GM19238 (cell line): ENCODE results near the gene SRGAP3.

Experiments used
- DNase-seq: peaks from one replicate; pipeline ENCODE4 v3.0.0; 2011; ENCODE audit warnings: low spot score; ENCODE audit not compliant: insufficient read length

Gene SRGAP3

DNA sequence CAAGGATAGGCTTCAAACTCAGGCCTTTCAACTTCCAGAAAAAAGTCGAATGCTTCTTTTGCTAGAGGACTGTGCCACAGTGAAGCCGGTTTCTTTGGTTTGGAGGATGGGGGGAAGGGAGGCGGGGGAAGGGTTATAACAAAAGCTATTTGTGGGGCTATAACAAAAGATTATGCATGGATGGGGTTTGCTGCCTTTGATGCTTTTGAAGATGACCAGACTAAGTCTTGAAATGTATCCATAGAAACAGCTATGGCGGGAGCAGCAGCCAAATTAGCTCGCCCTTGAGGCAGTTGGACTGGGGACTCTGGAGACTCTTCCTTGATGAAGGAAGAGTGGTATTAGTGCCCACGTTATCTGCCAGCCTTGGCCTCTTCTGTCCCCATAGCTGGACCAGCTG lies 47.5 kb downstream of the SRGAP3 start:
- no peak for DNase-seq

DNA sequence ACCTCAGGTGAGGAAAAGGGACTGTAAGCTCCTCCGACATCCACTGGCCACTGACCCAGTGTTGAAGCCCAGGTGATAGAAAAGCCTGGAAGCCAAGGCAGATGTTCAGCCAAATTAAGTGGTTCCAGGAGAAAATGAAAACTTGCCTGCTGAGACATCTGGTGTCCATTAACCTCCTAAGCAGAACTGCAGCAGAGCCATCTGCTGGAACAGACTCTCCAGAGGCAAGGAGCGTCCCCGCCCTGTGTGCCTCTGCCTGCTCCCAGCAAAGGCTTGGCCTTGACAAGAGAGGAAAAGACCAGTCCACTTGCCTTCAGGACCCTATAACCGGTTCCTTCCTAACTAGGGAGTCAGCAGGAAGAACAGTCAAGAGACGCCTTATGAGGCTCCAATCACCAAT lies 48.2 kb downstream of the SRGAP3 start:
- DNase-seq, result no peak

DNA sequence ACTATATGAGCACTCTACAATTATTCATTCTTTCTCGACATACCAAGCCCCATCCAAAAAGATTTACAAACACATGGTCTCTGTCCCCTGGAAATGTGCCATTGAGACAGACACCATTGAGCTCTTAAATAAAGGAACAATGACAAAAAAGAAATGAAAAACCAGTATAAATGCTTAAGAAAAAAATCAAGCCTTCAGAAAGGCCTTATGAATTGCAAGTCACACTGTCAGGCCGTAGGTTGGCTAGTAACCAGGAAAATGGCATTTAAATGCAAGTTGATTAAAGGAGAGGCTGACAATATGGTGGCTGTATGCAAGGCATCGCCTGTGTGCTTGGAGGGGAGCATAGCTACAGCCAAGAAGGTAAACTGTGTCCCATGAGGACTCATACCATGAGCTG lies 49.7 kb downstream of the SRGAP3 start:
- DNase-seq, result no peak

DNA sequence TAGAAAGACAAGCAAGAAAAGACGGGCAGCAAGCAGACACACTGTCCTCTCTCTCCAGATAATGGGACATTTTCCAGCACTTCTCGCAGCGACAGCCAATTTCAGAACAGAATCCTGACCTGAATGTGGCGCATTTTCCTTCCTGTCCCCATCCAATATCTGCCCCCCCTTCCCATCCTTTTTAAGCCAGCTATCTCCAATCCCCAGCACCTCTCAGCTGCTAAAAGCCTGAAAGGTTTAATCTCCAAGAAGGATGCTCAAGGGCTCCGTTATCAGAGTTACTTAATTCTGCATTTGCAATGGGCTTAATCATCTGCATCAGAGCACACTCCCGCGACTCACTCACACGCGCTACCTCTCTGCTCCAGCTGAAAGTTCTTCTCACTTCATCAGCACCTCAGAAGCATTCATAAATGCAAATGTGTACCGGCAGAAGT lies 50.5 kb downstream of the SRGAP3 start:
- no peak for DNase-seq

DNA sequence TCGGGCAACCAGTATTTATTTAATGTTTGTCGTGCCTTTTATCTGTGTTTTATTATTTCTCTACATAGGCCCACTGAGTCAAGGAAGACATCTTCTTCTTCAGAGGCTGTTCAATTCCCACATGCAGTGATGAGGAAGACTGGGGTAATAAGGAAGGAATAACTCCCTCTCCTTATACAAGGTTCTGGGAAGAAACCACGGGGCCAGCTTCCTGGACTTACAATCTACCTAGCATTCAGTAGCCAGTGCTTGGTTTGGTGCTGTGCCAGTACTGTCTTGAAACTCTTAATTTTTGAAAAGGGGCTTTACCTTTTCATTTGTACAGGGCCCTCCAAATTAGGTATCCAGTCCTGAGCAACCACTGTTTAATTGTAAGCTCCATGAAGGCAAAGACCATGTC lies 51.2 kb downstream of the SRGAP3 start:
- no peak for DNase-seq

DNA sequence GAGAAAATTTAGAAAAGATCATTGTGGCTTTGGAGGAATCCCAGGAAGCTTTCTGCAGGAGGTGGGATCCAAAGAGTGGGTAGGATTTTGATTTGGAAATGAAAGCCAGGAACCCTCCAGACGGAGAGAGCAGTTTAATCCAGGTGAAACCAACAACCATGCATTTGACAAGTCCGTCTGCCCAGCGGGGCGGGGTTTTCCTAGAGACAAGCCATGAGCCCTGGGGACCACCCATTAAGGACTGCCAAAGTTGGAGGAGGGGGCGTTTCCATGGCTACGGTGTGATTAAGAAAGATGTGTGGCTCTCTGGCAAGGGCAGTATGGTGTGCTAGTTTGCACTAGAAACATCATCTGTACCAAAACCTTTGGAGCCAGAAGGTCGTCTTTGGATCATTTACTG lies 53.4 kb downstream of the SRGAP3 start:
- DNase-seq, result no peak

DNA sequence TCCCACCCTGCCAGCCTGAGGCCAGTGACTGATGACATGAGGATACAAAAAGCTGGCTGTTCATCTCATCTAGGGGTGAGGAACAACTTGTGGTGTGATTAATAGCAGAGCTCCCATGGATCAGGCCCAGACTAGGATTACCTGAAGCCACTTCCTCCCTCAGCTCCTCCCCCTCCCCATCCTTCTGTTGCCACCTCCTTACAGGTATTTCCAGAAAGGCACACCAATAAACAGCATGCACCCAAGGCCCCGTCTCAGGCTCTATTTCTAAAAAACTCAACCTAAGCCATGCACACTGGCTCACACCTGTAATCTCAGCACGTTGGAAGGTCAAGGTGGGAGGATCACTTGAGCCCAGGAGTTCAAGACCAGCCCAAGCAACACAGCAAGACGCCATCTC lies 54.1 kb downstream of the SRGAP3 start:
- no peak for DNase-seq

DNA sequence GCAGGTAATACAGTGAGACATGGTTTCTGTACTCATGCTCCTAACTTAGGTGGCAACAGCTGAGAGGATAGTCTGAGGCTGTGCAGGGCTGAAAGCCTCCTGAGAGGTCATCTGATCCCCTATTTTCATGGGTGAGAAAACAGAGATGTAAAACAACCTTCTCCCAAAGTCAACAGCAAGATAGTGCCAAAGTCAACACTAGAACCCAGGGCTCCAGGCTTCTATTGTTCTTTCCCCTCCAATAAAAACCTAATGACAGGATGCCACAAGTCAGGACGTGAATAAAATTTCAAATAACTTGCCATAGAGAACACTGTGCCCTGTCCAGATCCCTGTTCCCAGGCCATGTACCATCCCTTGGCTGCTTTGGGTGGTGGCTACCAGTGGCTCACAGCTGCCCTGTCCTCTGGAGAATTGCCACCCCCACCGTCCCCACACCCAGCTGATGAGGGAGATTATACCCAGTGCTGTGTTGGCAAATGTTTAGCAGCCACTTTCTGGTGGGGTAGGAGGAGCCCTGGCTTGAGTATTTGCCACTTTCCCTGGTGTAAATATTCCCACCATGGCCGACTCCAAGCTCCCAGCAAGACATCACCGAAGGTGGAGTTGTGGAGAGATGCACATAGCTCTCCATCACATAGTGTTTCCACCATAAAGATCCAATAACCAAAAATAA lies 54.8 kb downstream of the SRGAP3 start:
- no peak for DNase-seq

DNA sequence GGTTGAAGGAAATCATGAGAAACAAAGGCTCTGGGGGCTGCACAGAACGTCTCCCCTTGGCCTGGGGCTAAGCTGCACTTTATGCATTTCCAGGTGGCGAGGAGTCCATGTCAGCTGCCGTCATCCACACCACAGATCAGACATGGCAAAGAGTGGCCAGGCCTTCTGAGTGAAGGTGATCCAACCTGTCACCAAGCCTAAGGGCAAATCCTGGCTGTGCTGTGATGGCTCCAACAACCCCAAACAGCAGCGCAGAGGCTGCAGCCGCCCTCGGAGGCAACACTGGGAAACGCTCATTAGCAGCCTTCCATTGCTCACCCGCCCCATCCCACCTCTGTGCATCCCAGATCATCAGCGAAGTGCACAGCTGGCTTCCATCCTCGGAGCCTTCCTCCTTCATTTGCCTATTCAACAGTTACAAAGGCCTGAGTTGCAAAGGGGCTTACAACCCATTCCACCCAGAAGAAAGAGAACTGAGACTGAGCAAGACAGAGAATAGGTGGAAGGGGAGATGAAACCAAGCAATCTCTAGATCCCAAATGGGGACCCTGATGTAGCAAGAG lies 55.7 kb downstream of the SRGAP3 start:
- DNase-seq, result no peak

DNA sequence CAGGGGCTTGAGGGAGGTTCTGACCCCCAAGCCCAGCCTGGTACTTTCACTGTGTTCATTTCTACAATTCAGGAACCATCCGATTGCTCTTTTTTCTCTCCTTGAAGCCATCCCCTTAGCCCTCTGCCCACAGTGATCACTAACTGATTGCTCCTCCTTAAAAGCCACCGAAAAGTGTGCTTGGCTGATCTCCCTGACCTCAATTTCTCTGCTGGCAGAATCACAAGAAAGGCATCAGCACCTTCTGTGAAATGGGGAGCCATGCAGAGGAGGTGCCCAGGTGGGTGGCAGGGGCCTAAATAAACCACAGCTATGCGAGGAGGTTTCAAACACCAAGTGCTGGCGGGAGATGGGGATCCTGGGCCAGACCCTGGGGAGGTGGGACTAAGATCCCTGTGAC lies 56.2 kb downstream of the SRGAP3 start:
- DNase-seq, result no peak

DNA sequence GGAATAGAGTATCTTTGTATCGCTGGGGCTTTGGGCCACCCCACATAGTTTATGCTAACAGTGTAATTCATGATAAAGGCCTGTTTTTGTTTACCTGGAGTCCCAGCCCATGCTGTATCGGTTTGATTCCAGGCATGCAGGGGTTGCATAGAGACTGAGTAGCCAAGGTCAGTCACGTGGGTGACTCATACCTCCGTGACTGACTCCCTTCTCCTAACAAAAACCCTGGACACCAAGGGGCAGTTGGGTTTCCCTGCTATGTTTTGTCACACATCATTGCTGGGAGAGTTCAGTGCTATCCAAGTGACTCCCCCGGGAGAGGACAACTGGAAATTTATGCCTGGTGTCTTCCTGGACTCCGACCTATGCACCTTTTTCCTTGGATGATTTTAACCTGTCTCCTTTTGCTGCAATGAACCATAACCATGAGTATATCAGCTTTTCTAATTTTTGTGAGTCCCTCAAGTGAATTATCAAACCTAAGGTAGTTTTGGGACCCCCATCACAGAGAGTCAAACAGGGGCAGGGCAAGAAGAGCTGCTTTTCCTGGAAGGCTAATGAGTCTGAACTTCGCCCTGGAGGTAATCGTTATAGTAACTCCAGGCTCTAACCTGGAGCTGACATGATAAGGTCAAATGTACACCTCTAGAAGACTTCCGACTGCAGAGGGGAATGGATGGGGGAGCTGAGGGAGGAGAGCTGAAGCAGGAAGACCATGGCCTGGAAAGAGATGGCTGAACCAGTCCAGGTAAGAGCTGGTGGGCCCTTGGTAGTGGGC lies 57.0 kb downstream of the SRGAP3 start:
- no peak for DNase-seq

DNA sequence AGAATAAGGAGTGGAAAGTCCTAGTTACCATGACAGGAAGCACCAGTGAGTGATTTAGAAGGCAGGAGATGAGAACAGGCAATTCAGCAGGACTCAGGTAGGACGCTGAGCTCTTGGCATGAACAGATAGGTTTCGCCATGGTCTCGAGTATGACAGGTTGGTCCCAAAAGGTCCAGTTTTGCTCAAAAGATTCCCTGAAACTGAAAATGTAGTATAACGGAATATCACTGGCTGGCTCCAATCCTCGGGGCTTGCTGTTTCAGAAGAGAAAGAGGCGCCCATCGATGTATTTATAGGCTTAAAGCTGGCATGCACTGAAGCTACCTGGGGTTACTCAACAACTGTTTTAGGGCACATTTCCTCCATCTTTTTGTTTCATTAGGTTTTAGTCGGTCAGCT lies 59.2 kb downstream of the SRGAP3 start:
- no peak for DNase-seq

DNA sequence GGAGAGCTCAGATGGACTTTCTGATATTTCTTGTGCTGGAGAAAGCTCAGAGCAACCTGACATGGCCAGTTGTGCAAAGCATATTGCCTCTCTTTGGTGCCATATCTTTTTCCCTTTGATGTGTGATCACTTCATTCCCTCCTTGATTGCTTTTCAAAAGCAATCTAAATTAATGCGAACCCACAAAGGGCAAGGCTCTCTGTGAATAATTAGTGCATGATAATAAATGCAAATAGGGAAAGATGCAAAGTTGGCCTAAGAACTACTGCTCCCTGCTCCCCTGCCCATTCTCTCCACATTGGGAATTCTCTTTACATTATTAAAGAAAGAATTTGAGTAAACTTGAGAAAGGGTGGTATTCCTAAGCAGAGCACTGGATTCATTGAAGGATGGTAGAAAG lies 60.9 kb downstream of the SRGAP3 start:
- no peak for DNase-seq

DNA sequence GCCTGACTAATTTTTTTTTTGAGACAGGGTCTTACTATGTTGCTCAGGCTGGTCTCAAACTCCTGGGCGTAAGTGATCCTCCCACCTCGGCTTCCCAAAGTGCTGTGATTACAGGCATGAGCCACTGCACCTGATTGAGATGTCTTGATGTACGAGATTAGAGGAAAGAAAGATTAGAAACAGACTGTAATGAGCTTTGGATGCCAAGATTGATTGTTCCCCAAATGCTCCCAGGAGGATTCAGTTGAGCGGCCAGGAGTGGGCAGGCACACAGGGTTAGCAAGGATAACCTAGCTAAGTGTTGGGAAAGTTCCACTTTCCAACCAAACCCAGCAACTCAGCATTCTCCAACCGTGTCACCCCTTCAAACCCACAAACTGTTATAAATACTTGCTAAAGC lies 63.7 kb downstream of the SRGAP3 start:
- no peak for DNase-seq

DNA sequence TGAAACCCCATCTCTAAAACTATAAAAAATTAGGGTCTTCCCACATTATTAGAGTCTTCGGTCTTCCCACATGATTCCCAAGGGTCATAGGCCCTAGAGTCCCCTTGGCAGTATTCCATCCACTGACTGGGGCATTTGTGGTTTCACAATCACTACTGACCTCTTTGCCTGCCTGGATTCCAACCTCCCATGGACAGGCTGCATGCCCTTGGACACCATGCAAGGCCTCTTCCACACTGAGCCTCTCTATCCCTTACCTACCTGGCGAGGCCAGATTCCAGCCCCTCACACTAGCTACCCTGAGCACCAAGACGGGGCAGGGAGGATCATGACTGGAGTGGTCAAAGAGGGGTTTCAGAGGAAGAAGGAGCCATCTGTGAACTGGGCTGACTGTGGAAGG lies 64.4 kb downstream of the SRGAP3 start:
- no peak for DNase-seq

DNA sequence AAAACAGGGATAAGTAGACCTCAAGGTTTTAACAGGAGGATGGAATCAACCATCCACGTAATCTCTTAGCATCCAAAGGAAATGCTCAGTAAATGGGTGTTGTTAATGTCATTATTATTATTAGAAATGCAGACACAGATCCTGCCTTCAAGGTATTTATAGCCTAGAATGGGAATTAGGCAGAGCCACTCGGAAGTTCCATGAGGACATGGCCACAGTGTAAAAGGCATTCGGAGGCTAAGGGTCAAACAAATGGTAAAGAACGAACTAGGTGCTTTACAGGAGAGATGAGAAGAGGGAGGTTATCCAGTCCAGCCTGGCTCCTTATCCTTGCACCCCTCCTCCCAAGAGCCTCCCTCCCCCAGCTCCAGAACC lies 65.0 kb downstream of the SRGAP3 start:
- DNase-seq, result no peak

DNA sequence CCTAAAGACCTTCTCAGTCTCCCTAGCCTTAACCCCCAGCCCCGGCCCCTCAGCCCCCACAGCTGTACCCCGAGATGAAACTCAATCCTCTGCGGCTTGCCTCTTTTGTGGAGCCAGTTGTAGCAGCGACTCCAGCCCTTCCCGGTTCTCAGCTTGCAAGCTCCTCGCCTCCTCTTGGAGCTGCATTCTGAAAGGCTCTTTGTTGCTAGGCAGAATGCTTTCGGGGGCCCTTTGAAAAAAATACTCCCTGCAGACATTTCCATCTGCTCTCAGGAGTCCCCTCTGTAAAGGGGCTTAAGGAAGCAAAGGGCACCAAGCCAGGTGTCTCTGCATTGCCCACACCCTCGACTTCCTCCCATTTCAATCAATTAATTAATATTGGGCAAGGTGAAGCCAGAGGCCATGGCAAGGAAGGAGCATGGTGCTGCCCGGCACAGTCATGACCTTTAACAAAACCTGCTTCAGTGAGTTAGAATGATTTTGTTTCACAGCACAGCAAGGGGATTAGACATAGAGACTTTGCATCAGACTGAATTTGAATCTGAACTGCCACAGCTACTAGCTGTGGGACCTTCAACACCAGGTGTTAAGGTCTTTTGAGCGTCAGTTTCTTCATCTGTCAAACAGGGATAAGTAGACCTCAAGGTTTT lies 65.5 kb downstream of the SRGAP3 start:
- no peak for DNase-seq

DNA sequence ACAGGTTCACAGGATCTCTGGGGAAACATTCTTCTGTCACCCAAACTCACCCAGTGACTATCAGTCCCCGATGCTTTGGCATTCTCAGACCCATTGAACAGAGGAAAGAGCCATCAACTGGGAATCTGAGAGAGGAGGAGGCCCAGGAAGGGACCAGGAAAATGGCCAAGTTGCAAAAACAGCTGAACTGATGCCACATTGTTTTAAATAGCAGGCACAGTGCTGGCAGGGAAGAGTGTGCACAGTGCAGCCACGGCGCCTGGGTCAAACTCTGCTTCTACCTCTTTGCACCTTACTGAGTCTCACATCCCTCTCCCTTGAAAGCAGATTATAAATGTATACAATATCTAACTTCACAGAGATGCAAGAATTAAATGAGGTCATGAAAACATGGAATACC lies 66.4 kb downstream of the SRGAP3 start:
- DNase-seq, result no peak

DNA sequence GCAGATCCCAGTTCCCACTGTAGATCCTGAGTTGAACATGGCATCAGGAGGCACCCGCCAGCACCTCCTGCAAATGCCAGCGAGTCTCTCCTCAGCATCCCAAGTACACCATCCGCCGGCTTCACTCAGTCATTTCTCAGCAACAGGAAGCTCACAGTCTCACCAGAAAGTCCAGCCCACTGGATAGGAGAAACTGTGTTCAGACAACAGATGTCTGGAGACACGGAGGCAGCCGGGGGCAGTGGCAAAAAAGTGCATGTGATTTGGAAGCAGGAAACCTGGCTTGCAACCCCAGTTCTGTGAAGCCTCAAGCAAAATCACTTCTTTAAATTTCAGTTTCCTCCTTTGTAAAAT lies 68.7 kb downstream of the SRGAP3 start:
- no peak for DNase-seq

DNA sequence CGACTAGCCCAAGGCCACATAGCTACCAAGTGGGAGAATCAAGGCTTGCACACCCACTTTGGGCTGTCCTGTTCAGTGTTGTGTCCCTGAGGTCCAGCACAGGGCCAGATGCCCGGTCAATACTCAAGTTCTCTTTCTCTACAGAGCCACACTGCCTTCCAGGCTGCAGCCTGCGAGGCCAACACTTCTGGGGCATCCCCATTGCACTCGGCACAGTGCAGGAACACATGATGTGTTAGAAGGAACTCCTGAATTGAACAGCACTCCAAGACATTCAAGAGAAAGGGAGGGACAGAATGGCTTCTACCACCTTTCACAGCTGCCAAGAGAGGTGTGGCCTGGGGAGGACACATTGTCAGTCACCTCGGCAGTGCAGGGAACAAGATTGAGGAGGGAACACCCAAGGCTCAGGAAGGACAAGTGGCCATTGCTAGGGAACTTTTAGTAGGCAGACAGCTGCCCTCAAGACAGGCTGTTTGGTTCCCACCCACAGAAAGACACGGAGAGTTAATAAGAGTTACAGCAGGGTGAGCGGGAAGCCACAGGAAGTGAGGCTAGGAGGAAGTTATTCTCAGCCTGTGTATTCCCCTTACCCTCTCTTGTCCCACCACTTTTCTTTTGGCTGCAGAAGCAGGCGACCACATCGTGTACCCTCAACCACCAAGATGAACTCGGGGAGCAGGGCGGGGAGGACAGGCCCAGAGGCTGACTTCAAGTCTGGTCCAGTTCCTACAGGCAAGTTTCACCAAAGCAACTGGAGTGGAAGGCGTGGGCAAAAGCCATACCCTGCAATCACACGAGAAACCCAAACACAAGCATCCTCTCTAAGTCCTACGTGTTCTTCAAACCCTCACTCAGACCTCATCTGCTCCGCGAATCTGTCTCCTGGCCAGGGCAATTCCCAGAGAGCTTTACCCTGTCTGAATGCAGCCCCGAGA lies 69.4 kb downstream of the SRGAP3 start:
- DNase-seq, result no peak

DNA sequence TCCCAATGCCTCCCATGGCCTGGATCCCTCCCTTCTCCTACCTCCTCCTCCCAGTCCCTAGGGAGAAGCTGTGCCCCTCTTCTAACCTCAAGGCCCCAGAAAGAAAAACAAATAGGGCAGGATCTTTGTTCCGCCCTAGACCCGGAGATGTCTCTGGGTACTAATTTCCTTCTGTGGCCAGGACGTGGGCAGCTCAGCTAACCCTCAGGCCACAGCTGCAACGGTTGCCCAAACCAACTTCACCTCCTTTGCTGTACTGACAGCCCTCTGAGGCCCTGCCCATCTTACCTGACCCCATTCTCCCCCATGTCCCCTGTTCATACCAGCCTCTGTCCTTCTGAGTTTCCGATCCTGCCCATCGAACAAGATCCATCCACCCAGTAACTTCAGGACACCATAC lies 70.7 kb downstream of the SRGAP3 start:
- DNase-seq, result no peak
